IMR-90 (cell line): ENCODE results near the gene GALP. TPM values are rescaled to one million over a fixed set of nuclear protein-coding genes. Genes with fewer than 3 reads are reported as not detected.

Source experiments
- ATAC-seq: fragments of 200-7000 bp; cut with Tn5 transposase; 2 replicates; pipeline ENCODE4 v1.9.1; 2020; ENCODE audit warnings: low read depth, mild to moderate bottlenecking, moderate library complexity
- BruUV-seq: library from RNA; stranded (reverse); fragments of 400-500 nt; replicated peaks from 2 replicates; lab custom pipeline; 2021; lab: Mats Ljungman, UMichigan
- CTCF ChIA-PET: fragments of 300-600 bp; formaldehyde crosslinking; extraction: SDS; loops from one replicate; lab custom pipeline; 2021; ENCODE audit warnings: antibody characterized with exemption; lab: Yijun Ruan, JAX
- POLR2A ChIA-PET: fragments of 300-600 bp; sonication (Branson Sonifier 250); formaldehyde crosslinking; loops from one replicate; lab custom pipeline; 2022; ENCODE audit warnings: antibody characterized with exemption; ENCODE audit not compliant: unreplicated experiment; lab: Charles Lee
- DNase-seq: peaks from one replicate; pipeline ENCODE4 v3.0.0; 2013
- H2AFZ ChIP-seq: replicated peaks from 2 replicates; pipeline ENCODE3; 2013; ENCODE audit warnings: low read length, mild to moderate bottlenecking; ENCODE audit not compliant: poor library complexity
- H2AK5ac ChIP-seq: 2 replicates; pipeline ENCODE4 v1.6.1; 2013; ENCODE audit warnings: low read depth, low read length, inconsistent platforms
- H2AK9ac ChIP-seq: replicated peaks from 2 replicates; pipeline ENCODE3; 2013; ENCODE audit warnings: mild to moderate bottlenecking, low read depth, low read length, moderate library complexity; ENCODE audit not compliant: poor library complexity
- H2BK120ac ChIP-seq: 2 replicates; pipeline ENCODE4 v1.6.1; 2013; ENCODE audit warnings: low read depth, low read length, inconsistent platforms
- H2BK15ac ChIP-seq: 3 replicates; pipeline ENCODE4 v1.6.1; 2013; ENCODE audit warnings: low read depth, low read length, inconsistent platforms
- H2BK20ac ChIP-seq: 2 replicates; pipeline ENCODE4 v1.6.1; 2013; ENCODE audit warnings: low read depth, mild to moderate bottlenecking, inconsistent platforms, low read length, moderate library complexity
- H2BK5ac ChIP-seq: 2 replicates; pipeline ENCODE4 v1.6.1; 2013; ENCODE audit warnings: mild to moderate bottlenecking, low read depth, low read length, inconsistent platforms; ENCODE audit not compliant: poor library complexity, severe bottlenecking
- H3K14ac ChIP-seq: replicated peaks from 2 replicates; pipeline ENCODE4 v1.6.1; 2013; ENCODE audit warnings: low read depth, low read length, inconsistent platforms
- H3K18ac ChIP-seq: 2 replicates; pipeline ENCODE4 v1.6.1; 2013; ENCODE audit warnings: low read depth, low read length, control low read depth
- H3K23ac ChIP-seq: 2 replicates; pipeline ENCODE4 v1.6.1; 2013; ENCODE audit warnings: low read depth, low read length, inconsistent platforms
- H3K27ac ChIP-seq: 2 replicates; pipeline ENCODE4 v1.5.1; 2013; ENCODE audit warnings: mild to moderate bottlenecking, control low read depth, low read length; ENCODE audit not compliant: insufficient read depth
- H3K27me3 ChIP-seq: 2 replicates; pipeline ENCODE4 v1.6.1; 2013; ENCODE audit warnings: low read length; ENCODE audit not compliant: control insufficient read depth, insufficient read depth
- H3K36me3 ChIP-seq: 2 replicates; pipeline ENCODE4 v1.6.1; 2013; ENCODE audit warnings: low read length, mixed read lengths; ENCODE audit not compliant: control insufficient read depth, insufficient read depth
- H3K4ac ChIP-seq: 2 replicates; pipeline ENCODE4 v1.6.1; 2013; ENCODE audit warnings: low read depth, low read length, inconsistent platforms
- H3K4me1 ChIP-seq: 2 replicates; pipeline ENCODE4 v1.6.1; 2013; ENCODE audit warnings: low read length, mixed read lengths; ENCODE audit not compliant: control insufficient read depth, insufficient read depth
- H3K4me2 ChIP-seq: 2 replicates; pipeline ENCODE4 v1.6.1; 2013; ENCODE audit warnings: low read depth, mild to moderate bottlenecking, control low read depth, low read length, moderate library complexity
- H3K4me3 ChIP-seq: 2 replicates; pipeline ENCODE4 v1.5.1; 2013; ENCODE audit warnings: low read depth, mild to moderate bottlenecking, control low read depth, low read length, moderate library complexity; ENCODE audit not compliant: insufficient read depth
- H3K56ac ChIP-seq: 2 replicates; pipeline ENCODE4 v1.6.1; 2013; ENCODE audit warnings: low read length, inconsistent platforms; ENCODE audit not compliant: insufficient read depth; ENCODE audit errors: extremely low read depth
- H3K79me1 ChIP-seq, 2 experiments: 2 replicates each; pipeline ENCODE4 v1.6.1; 2013; ENCODE audit warnings: low read length in 2 of 2, inconsistent platforms in 1 of 2, low read depth in 1 of 2
- H3K9ac ChIP-seq: 2 replicates; pipeline ENCODE4 v1.6.1; 2013; ENCODE audit warnings: low read depth, low read length, control low read depth
- H3K9me1 ChIP-seq: 2 replicates; pipeline ENCODE4 v1.6.1; 2013; ENCODE audit warnings: low read length, inconsistent platforms; ENCODE audit not compliant: insufficient read depth
- H3K9me3 ChIP-seq: 2 replicates; pipeline ENCODE4 v1.6.1; 2013; ENCODE audit warnings: low read length; ENCODE audit not compliant: control insufficient read depth, insufficient read depth
- H4K20me1 ChIP-seq: 2 replicates; pipeline ENCODE4 v1.6.1; 2013; ENCODE audit warnings: low read length, inconsistent platforms; ENCODE audit not compliant: insufficient read depth
- H4K5ac ChIP-seq: 2 replicates; pipeline ENCODE4 v1.6.1; 2013; ENCODE audit warnings: mild to moderate bottlenecking, low read depth, low read length, control low read depth
- H4K8ac ChIP-seq, 2 experiments: 2 replicates each; pipeline ENCODE4 v1.6.1; 2013; ENCODE audit warnings: low read depth in 2 of 2, low read length in 2 of 2, control low read depth in 1 of 2, inconsistent platforms in 1 of 2
- H4K91ac ChIP-seq: 2 replicates; pipeline ENCODE4 v1.6.1; 2013; ENCODE audit warnings: low read depth, low read length, inconsistent platforms; ENCODE audit not compliant: insufficient read depth
- BHLHE40 ChIP-seq: fragments of 150-350 bp; IDR thresholded peaks from 2 replicates; pipeline ENCODE4 v1.6.1; 2016; ENCODE audit warnings: mild to moderate bottlenecking, low read depth, low read length
- FOS ChIP-seq: fragments of 150-350 bp; IDR thresholded peaks from 2 replicates; pipeline ENCODE4 v1.6.1; 2016; ENCODE audit warnings: low read depth, low read length
- RAD21 ChIP-seq: IDR thresholded peaks from 2 replicates; pipeline ENCODE4 v1.6.1; 2012; ENCODE audit warnings: low read length, improper control_type of control experiment
- RFX5 ChIP-seq: IDR thresholded peaks from 2 replicates; pipeline ENCODE4 v1.8.0; 2012; ENCODE audit warnings: low read depth, mild to moderate bottlenecking, low read length, moderate library complexity
- WGBS, 2 experiments: methylation state at CpG; one replicate each; pipeline versions ENCODE4 v1.1.5 to v1.1.7; 2013; ENCODE audit warnings: missing lambda C conversion rate in 2 of 2; ENCODE audit not compliant: insufficient read length in 1 of 2; ENCODE audit errors: extremely low coverage in 2 of 2; 5-methylcytosine and 5-hydroxymethylcytosine counted together
- dilution Hi-C: fragments of 300-500 bp; cut with HindIII; formaldehyde crosslinking; loops from one replicate; pipeline ENCODE4 v1.14.3; 2018; ENCODE audit warnings: low sequenced_read_pairs; ENCODE audit not compliant: unreplicated experiment
- in situ Hi-C: fragments of 300-500 bp; cut with MboI; formaldehyde crosslinking; loops from 3 replicates; pipeline ENCODE4 v1.14.3; 2019; ENCODE audit warnings: low sequenced_read_pairs, inconsistent platforms, mixed read lengths
- intact Hi-C: fragments of 100-400 bp; cut with micrococcal nuclease; formaldehyde crosslinking; loops from 2 replicates; pipeline ENCODE4 v1.10.0; 2022
- polyA plus RNA-seq, 3 experiments: library from polyadenylated mRNA; depleted of rRNA; stranded (reverse); fragments of >200 nt; gene quantifications; 2 replicates each; pipeline ENCODE4 v1.2.3, GENCODE V29; 2012; ENCODE audit warnings: low replicate concordance in 1 of 3
- total RNA-seq: library from RNA; depleted of rRNA; stranded (reverse); fragments of >200 nt; gene quantifications from 2 replicates; pipeline ENCODE4 v1.2.3, GENCODE V29; 2012

Gene GALP
- total and polyA plus RNA-seq, 2 of the 4 experiments (the other 2 are of a cell fraction) = not detected

DNA sequence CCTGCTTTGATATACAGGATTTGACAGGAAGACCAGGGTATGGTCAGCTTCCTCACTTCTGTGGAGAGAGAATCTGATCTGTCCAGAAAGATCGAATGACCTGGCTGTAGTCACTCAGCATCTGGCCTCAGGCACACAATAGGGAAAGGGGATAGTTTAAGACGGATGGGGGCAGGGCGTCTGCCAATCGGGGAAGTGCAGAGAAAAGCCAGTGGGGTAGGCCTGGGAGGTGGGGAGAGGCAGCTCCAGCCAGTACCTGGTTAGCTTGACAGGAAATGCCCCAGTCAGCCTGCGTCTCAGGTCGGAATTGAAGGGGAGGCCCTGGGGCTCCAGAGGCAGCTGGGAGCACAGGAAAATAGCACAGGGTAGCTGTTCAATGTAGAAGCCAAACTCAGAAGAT, 22.3 kb upstream of the GALP start:
- WGBS, 2 experiments = 57% methylated on average over 3 of the region's 6 CpGs; no CpG with 5 or more reads in 1 of the 2 experiments
- H3K9ac ChIP-seq = no peak overlapping the region
- no peak overlapping the region for H3K18ac ChIP-seq
- no peak for DNase-seq
- H2AK5ac ChIP-seq = no peak overlapping the region
- H3K4ac ChIP-seq = no peak overlapping the region
- H3K23ac ChIP-seq = no peak overlapping the region
- H3K4me3 ChIP-seq = no peak overlapping the region
- no peak overlapping the region for H3K56ac ChIP-seq
- no peak overlapping the region for H4K5ac ChIP-seq
- peaks cover 26% of the 10 kb centered on the region for H3K36me3 ChIP-seq
- H3K9me1 ChIP-seq = peaks cover 10% of the 10 kb centered on the region; the same call in 1 of the 2 replicates
- no peak overlapping the region for H2BK15ac ChIP-seq
- peaks cover 5% of the 10 kb centered on the region; the same call in 1 of the 2 replicates for H3K4me1 ChIP-seq
- dilution Hi-C loops (no loop called here), in situ Hi-C loops (no loop called here), intact Hi-C loops (no loop called here)
- ChIA-PET CTCF (no interaction called here), POLR2A (interaction anchor here (0.9 kb wide), 1 partner anchor 34 kb away, joined by 4 read pairs; no protein-coding TSS in a partner anchor)
- no peak overlapping the region for H2BK120ac ChIP-seq
- peak; percentile 32; the same call in 1 of the 2 replicates for ATAC-seq
- no peak overlapping the region for H4K8ac ChIP-seq
- no peak overlapping the region for H3K27ac ChIP-seq
- no peak overlapping the region for H4K91ac ChIP-seq
- no peak overlapping the region for H2BK20ac ChIP-seq
- no peak overlapping the region for H3K14ac ChIP-seq
- peaks cover 28% of the 10 kb centered on the region for H4K20me1 ChIP-seq
- no peak overlapping the region for H2AFZ ChIP-seq
- TF ChIP-seq FOS (no peak), BHLHE40 (no peak), RAD21 (no peak), RFX5 (no peak)
- H3K79me1 ChIP-seq = peaks cover 25 to 29% of the 10 kb centered on the region in 2 experiments
- no peaks in the 10 kb centered on the region for H3K27me3 ChIP-seq
- no peaks in the 10 kb centered on the region for H3K9me3 ChIP-seq
- H2AK9ac ChIP-seq = no peak overlapping the region
- no peak overlapping the region for H2BK5ac ChIP-seq
- no peak overlapping the region for H3K4me2 ChIP-seq
- BruUV-seq = no TSS peak
